Measurements from ENCODE around the gene GREM2.

The GREM2 gene

DNA sequence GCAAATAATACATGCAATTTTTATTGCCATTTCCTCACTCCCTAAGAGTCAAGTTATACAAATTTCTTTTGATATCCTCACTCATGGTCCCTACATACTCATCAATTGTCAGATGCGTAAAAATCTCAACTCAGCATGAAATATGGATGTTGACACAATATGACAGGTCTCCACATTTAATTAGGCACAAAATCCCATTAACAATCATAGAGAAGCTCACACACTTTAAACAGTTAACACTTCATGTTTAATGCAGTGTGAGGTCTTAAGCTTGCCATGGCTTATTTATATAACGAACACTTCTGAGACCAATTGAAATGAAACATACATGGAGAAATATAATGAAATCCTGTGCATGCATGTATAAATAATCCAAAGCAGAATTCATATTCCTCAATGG lies 58.6 kb downstream of the GREM2 start:
- DNase-seq = no peak

DNA sequence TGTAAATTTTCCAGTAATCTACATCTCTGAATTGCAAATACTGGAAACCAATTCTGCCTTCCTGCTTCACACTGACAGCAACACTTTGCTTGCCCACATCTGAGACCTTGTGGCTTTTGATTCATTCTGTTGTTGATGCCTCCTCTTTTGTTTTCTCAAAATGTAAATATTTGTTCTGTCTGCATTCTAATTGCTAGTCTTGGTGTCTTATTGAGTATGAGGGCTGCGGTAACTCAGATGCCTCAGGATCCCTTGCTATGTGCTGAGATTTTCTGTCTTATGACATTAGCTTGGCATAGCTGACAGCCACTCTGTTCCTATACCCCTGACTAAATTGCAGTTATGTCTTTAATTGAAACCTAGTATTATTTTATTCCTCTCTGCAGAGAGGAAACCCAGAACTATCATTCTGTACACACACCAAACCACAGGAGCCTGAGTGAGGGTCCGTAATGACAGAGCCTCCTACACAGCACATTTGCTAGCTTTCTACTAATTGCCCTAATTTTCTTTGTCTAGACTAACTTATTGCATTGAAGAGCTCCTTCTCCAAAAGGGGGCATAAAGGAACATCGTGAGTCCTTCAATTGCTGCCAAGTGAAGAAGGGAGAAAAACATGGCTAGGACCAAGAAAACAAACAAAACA lies 72.1 kb downstream of the GREM2 start:
- DNase-seq = no peak

DNA sequence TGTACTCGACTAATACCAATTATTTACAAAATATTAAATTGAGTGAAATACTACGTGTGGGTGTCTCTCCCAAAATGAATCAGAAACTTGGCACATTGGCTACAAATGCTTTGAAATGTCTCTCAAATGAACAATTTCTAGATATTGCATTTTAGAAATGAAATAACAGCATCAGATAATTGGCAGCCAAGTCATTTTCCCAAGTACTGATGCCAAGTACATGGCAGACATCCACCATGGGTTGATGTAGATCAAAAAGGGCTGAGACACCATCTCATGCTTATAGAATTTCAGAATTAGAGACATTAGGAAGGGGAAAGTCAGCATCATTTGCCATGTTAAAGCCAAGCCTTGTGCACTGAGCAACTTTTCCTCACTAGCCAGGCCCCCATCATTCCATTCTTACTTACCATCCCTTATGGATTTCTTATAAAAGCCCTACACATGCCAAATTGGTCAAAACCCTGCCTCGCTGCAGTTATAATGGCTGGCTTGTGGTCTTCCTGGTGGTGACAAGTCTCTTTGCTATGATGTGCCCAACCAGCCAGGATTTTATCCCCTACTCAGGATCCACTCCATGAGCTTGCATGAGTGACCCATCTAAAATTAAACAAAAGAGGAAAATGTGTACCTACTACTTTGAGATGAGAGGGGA lies 73.1 kb downstream of the GREM2 start:
- DNase-seq = no peak

DNA sequence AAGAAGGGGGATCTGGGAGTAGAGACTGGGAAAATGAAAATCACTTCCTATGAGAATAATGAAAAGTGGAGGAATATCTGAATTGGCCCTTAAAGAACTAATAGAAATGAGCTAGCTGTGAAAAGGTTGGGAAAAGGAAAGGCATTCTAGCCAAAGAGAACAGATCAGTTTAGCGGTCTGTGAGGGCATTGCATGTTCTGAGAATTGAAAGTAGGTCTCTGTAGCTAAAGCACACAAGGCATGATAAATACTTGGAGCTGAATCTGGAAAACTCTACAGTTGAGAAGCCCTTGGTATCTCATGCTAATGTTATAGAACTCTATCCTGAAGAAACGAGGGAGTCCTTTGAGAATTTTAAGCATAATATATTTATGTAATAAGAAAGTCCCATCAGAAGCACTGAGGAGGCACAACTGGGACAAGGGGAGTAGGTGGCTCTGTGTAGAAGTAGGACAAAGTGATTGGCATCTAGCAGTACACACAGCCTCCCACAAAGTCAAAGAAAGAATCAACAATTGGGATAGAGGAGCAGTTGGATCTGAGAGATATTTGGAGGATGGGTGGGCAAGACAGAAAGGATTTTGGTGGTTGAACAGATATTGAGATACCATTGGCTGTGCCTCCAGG lies 78.7 kb downstream of the GREM2 start:
- DNase-seq = no peak

DNA sequence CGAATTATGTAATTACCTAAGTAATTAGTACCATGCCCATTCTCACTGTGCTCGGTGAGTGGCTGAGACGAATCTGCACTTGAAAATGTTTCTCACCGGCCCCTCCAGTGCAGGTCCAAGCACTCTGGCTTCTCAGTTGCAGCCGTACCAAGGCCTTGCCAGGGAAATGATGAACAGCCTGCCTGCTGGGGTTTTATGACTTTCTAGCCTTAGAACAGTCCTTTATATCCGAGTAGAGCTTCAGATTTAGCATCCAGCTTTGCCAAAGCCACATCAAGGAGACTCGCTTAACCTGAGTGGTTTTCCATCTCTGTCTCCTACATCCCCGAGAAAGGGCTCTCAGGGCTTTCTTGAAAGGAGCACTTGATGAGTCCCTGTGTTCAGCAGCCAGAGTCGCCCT lies 83.4 kb downstream of the GREM2 start:
- DNase-seq = no peak

DNA sequence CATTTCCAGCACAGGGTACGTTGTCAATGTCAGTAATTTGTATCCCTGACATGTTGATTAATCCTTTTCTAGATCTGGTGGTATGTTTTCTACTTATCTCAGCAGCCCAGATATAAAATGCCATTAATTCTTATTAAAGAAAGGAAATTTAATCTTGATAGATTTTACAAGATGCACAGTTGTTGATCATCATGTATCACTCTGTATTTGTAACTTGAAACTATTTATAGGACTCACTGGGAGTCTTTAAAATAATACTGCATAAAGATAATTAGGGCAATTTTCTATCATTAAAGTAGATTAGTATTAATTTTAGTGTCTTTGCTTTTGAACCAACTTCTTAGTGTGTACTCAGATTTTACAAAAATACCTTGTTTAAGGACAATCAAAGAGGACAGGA lies 84.9 kb downstream of the GREM2 start:
- no peak for DNase-seq

DNA sequence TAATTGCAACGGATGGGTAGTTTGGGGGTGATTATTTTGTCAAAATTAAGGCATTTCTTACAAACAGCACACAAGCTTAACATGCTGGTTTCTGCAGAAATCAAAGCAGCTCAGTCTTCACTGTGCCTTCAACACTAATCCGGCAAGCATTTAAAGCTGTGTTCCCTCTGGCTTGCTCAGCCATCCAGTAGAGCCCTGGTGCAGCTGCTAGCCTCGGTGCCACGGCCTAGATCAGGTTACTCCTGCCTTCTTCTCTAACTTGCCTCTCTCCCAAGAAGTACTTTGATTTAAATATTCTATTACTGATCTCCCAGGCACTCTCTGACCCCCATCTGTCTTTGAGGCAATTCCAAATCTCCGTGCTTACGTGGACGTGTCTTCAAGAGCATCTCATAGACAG lies 85.6 kb downstream of the GREM2 start:
- DNase-seq = no peak

DNA sequence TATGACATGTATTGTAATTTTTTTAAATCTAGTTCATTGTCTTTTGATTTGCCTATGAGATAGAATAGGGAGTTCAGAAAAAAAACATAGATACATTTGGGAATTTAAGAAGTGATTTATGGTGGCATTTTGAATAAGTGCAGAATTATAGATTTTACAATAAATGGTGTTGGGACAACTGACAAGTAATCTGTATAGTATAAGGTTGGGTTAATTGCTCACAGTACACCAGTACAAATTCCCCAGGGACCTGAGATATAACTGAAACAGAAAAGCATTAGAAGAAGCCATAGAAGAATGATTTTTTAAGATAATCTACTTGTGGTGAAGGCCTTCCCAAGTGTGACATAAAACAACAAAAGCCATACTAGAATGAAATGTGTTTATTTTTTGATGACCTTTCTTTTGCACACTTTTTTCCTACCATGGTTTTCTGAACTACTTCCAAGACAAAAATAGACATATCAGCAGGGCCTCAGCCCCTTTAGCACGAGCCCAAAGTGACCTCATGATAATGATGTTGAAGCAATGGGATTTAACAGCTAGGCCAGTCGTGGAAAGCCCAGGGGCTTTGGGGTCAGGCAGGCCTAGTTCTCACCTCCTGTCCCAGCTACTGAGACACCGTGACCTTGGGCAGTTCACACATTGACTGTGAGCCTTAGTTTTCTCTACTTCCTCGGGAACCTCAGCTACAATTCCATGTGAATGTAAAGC lies 87.4 kb downstream of the GREM2 start:
- DNase-seq = no peak

DNA sequence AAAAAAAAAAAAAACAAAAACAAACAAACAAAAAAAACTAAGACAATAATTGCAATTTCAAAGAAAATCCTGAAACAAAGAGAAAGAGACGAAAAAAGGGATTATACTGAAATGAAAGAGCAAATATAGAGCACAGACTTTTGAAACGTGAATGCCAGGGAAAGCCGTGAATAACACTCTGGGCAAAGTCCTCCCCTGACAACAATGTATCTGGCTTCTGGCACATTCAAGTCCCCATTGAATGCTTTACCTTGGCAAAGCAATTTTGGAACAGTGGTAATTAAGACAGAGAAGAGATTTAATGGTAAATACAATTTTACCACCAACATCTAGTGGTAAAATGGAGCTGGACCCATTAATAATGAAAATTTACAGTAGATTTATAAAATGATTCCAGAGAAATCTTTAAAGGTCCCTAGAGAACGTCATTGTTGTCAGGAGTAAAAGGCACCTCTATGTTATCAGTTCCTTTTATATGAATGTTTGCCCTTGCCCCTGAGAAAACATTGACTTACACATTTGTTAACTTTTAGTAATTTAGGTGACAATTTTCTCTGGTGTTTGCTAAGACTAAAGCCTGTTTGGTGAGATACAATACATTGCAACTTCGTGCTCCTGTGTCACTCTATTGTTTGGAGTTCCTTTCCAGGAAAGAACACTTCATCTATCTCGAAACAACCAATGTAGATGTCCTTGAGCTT lies 89.7 kb downstream of the GREM2 start:
- no peak for DNase-seq

DNA sequence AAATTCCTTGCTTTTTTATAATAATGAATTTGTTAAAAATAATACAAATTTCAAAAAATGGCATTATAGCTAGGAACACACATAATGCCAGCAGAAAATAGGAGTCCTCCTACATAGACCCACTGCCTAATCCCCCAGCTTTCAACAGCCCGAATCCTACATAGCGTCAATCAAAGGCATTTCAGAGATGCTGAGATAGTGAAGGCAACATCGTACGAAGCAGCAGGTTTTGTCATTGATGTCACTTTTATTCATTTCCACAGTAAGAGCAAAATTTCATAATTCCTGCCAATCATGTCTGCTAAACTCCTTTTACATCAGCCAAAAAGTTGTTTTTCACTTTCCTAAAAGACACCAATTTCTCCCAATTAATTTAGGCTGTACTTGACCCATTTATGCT lies 94.1 kb downstream of the GREM2 start:
- DNase-seq = no peak

DNA sequence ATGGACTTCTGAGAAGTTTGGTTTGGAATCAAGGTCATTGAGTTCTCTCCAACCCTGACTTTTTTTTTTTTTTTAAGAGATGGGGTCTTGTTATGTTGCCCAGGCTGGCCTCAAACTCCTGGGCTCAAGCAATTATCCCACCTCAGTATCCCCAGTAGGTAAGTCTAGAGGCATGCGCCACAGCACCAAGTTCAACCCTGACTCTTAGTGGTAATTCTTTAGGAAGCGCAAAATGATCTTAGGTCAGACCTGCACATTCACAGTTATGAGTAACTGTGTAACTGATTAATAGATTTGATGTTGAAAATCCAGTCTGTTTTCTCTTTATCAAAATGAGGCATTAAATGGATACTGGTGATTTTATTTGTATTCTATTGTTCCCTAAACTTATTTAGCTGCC lies 95.9 kb downstream of the GREM2 start:
- no peak for DNase-seq

DNA sequence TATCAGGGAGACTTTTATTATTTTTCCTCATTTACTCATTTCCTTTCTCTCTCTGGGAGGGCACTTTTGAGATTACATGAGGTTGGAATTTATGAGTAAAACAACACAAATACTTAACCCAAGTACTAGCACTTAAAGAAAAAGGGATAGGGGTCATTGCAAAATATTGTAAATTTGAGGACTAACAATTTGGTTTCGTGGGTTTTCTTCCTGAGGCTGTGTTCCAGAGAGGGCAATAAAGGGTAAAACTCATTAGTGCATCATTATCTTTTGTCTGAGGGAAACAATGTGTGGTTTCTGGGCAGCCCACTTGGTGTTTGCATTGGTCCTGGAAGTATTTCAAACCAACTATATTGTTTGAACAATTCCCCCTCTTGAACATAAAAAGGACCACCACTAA lies 96.5 kb downstream of the GREM2 start:
- no peak for DNase-seq

DNA sequence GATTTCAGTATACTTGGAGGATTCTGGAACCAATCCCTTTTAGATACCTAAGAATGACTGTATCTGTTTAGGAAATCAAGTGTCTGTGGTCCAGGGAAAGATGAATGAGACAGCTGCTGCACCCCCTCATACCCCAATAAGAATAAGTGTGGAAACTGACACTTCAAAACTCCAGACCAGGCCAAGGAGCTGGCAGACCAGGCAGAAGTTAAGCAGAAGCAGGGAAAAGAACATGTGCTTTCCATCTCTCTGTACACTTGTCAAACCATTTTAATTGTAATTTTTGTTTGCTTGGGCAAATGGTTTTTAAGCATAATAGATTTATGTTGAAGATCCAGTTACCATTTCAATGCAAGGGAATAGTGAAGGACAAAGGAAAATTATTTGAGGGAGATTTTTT lies 100.2 kb downstream of the GREM2 start:
- no peak for DNase-seq

DNA sequence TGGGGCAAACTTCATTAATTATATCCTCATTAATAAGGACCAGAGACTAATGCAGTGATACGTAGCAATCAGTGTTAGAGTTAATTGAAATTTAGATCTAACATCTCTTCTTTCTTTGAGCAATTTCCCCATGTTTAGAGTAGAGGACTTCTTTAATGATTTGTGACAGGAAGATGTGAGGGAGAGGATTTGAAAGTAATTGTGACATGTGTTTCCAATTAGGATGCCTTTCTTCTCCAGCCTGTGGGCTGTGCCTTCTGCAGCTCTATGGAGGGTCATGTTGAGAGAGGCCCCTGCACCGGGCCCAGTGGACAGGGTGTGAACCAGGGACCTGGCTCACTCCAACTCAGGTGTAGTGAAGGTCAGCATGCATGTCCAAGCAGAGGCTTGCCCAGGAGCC lies 103.0 kb downstream of the GREM2 start:
- no peak for DNase-seq

DNA sequence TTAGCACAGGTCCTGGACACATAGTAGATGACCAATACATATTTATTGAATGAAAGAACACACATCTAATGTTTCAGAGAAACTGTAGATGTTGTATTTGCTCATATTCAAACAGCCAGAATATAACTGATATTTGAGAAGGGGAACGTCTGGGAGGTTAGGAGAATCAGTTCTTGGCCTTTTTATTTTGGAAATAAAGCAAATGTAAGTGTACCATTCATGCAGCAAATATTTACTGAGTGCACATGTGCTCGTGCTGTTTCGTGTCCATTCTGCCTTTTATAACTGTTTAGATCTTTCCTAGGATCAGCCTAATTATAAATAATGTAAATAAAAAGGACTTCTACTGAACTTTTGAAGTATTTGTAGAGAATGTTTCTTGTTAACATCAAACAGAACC lies 103.8 kb downstream of the GREM2 start:
- DNase-seq = no peak

DNA sequence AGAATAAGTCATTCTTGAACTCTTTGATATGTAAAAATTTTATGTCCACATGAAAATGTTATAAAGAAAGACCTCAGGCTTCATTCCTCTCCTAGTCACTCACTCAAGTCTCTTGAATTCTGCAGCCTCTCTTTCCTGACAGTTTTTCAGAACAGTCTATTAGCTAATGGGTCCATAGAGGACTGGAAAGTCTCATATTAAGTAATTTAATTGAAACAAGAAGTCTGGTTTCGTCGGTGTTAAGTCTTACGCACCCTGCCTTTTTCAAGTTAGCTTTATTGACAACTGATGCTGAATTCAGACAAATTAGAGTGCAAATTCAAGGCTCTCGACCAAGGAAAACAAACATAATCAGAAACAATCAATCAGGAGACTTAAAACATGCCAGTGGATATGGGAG lies 105.8 kb downstream of the GREM2 start:
- DNase-seq = no peak

DNA sequence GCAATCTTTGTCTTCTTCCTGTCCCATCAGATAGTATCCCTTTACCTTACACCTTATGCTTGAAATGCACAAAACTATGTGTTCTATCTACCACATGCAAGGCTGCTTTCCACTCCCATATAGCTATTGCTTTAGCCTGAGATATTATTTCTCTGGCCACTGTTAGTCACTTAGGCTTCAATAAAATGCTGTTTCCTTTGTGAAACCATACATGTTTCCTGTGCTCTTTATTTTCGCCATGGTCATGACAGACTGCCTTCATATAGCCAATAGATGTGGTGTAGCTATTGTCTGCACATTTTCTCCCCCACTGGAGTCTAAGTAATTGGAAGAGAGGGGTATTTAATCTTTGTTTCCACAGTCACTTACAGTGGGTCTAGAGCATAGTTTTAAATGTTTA lies 108.4 kb downstream of the GREM2 start:
- no peak for DNase-seq

DNA sequence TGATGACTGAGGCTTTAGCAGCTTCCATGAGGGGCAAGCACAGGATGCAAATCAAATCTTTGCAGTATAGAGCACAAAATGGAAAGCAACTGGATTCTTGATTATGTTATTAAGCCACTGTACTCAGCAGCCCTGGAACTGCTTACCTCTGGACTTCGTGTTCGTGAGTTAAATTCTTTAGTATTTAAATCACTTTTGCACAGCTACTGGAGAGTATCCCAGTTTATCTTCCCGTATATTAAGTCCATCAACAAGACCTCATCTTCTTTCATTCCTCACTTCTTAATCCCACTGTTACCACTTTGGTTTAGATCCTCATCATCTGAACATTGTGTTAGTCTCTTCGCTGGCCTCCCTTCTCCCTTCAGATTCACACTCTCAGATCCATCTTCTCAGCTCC lies 108.9 kb downstream of the GREM2 start:
- DNase-seq = no peak

DNA sequence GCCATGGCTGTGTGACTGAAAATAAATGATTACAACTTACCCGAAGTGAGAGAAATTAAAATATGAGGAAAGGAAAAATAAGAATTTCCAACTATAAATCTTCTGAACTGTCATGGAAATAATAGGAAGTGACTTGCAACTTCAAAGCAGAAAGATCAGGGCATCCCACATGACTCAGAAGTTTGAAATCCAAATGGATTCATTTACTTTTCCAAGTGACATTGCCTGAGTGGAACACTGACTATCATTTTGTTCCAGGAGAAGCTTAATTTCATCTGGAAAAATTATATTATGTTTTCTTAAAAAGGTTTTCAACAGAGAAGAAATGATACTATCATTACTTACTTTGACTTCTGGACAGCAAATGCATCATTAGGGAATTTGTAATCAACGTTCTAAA lies 110.8 kb downstream of the GREM2 start:
- DNase-seq = no peak

DNA sequence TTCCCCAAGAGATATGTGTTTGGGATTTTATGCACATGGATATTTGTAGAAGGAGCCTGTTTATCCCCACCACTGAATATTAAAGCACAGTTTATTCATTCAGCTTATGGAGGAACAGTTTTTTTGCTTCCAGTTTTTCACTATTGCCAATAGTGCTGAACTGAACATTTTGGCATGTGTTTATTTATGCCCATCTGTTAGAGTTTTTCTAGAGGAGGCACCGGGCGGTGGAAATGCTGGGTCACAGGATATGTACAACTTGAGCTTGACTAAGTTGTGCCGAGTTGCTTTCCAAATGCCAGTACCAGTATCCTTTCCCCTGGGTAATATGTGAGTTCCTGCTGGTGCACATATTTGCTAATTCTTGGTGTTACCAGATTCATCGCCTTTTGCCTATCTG lies 111.3 kb downstream of the GREM2 start:
- DNase-seq = no peak

DNA sequence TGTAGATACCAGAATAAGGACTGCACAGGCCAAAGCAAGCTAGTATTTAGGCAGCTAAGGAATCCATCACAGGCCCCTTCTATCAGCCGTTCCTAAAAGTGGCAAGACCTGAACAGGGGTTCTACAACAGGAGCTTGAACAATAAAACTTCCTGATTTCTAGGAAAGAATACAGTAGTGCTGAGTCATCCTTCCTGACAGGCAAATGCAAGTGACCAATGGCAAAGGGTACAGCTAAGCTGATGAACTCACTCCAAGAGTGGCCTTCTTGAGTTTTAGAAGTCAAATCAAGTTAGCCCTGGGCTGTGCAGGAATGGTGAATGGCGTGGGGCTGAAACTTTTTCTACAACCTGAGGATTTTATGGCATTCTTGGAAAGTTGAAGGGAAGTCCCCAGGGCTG lies 112.9 kb downstream of the GREM2 start:
- no peak for DNase-seq

DNA sequence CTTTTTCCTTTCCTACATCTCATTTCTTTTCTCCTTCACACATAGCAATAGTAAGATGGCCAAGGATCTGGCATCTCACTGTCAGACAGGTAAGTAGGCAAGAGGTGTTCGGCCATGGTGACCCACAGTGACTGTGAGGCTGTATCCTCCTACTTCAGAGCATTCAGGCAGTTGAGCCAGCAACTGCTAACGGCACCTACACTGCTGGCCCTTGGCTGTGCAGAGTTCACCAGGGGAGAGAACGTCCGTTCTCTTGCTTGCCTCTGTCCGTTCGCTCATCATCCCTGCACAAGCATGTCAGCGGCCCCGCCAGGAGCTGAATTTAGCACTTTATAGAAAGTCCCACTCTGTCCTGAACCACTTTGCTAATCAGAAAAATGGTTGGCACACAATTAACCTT lies 113.6 kb downstream of the GREM2 start:
- DNase-seq = no peak

DNA sequence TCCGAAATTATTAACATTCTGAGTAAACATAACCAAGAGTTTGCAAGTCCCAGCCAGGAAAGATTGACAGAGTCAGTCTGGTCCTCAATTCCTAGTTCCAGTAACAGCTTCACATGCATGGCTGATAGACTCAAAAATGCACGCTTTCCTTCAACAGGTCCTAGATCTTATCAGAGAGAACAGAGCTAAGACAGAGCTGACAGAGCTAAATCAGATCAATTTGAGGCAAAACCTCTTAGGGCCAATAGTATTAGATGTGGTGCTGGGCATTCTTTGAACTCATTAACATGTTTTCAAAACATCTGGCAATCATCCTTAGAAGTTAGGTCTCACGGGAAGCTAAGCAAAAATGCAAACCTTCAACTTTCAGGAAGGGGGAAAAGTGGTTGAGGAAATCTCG lies 114.0 kb downstream of the GREM2 start:
- DNase-seq = no peak

DNA sequence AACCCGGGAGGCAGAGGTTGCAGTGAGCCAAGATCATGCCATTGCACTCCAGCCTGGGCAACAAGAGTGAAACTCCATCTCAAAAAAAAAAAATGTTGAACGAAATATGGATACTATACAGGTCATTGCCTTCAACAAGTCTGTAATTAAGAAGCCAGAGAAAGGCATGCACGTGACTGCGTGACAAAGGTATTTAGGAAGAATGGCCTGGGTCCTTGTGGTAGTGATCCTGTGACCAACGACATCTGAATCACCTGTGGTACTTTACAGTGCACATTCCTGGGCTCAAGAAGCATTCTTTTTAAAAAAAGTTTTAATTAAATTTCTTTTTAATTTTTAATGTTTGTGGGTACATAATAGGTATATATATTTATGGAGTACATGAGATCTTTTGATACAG lies 115.0 kb downstream of the GREM2 start:
- DNase-seq = no peak
